Measurements from ENCODE around the gene CDC42SE2.

The CDC42SE2 gene, protein sequence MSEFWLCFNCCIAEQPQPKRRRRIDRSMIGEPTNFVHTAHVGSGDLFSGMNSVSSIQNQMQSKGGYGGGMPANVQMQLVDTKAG

DNA sequence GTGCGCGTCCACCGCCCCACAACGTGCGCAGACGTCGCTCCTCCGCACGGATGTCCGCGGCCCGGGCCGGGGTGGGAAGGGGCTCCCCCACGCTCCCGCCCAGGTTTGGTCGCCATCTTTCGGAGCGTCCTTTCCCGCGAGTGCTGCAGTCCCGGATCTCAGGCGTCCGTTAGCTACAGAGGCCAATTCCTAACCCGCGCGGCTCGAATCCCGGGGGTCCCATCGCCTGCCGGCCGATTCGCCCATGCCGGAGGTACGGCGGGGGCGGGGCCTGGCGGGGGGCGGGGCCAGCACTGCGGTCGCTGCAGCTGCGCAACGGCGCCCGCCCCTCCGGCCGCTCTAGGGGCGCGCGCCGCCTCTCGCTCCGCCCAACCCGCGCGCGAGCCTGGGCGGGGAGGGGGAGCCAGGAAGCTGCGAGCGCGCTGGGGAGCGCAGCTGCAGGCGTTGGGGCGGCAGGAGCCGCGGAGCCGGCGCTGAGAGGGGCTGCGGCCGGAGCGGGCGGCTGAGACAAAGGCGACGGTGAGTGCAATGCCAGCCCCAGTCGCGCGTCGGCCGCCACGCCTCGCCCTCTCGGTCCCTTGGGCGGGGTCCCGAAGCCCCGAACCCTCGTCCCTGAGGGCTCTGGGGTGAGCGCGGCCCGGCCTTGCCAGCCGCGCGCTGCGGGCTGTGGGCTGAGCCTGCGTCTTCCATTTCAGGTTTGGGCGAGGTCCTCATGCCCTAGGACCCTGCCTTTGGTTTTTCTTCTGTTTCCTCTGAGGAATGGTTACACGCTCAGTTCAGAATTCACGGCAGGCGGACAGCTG lies at the start of gene CDC42SE2:
TSS of gene CDC42SE2 (plus strand) at position 406 of the 803 bp plus-strand sequence. CDS start 95,441 bp downstream, outside the sequence.
- no peaks in the 10 kb centered on the region for H3K27me3 ChIP-seq (ENCODE audit: control insufficient read depth in 5 of 5, insufficient read depth in 4 of 5, low read length in 5 of 5)
- H3K4me1 ChIP-seq (ENCODE audit: control insufficient read depth in 5 of 5, insufficient read depth in 5 of 5, low read length in 5 of 5) = peaks cover 0 to 23% (median 21%) of the 10 kb centered on the region in 5 donors
- no peaks in the 10 kb centered on the region for H3K9me3 ChIP-seq (ENCODE audit: control insufficient read depth in 5 of 5, low read length in 5 of 5)
- peak within 1 kb of the TSS; percentile 90 to 97 (median 95) for H3K4me3 ChIP-seq (ENCODE audit: low read depth in 1 of 5, low read length in 5 of 5)
- peak within 1 kb of the TSS; percentile 70 for H3K27ac ChIP-seq (ENCODE audit: low read depth, low read length)
- H3K36me3 ChIP-seq (ENCODE audit: control insufficient read depth in 5 of 5, insufficient read depth in 5 of 5, low read length in 5 of 5) = no peaks in the 10 kb centered on the region
- peak within 1 kb of the TSS; percentile 63 to 94 (median 91) for H3K9ac ChIP-seq (ENCODE audit: low read length in 5 of 5)

- Histone ChIP-seq H3K4me3 (ENCODE audit: low read depth in 1 of 5, low read length in 5 of 5) (no peak overlapping the region), H3K27ac (ENCODE audit: low read depth, low read length) (no peak overlapping the region), H3K27me3 (ENCODE audit: control insufficient read depth in 5 of 5, insufficient read depth in 4 of 5, low read length in 5 of 5) (no peaks in the 10 kb centered on the region), H3K9ac (ENCODE audit: low read length in 5 of 5) (no peak overlapping the region), H3K9me3 (ENCODE audit: control insufficient read depth in 5 of 5, low read length in 5 of 5) (no peaks in the 10 kb centered on the region), H3K36me3 (ENCODE audit: control insufficient read depth in 5 of 5, insufficient read depth in 5 of 5, low read length in 5 of 5) (no peaks in the 10 kb centered on the region), H3K4me1 (ENCODE audit: control insufficient read depth in 5 of 5, insufficient read depth in 5 of 5, low read length in 5 of 5) (peaks cover 0 to 4% (median 0%) of the 10 kb centered on the region in 5 donors)
These were observed 49.1 kb upstream of the CDC42SE2 start for GRCh38 chr5:131214609-131215227.

DNA sequence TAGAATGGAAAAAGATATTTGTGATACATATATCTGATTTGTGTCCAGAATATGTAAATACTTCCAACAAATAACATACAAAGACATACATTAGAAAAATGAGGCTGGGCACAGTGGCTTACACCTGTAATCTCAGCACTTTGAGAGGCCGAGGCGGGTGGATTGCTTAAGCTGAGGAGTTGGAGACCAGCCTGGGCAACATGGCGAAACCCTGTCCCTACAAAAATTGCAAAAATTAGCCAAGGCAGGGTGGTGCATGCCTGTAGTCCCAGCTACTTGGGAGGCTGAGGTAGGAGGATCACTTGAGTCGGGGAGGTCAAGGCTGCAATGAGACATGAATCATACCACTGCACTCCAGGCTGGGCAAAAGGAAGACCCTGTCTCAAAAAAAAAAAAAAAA lies 46.1 kb upstream of the CDC42SE2 start:
- Histone ChIP-seq H3K27ac (ENCODE audit: low read depth, low read length) (no peak overlapping the region), H3K4me1 (ENCODE audit: control insufficient read depth in 5 of 5, insufficient read depth in 5 of 5, low read length in 5 of 5) (no peaks in the 10 kb centered on the region), H3K27me3 (ENCODE audit: control insufficient read depth in 5 of 5, insufficient read depth in 4 of 5, low read length in 5 of 5) (no peaks in the 10 kb centered on the region), H3K9me3 (ENCODE audit: control insufficient read depth in 5 of 5, low read length in 5 of 5) (no peaks in the 10 kb centered on the region), H3K36me3 (ENCODE audit: control insufficient read depth in 5 of 5, insufficient read depth in 5 of 5, low read length in 5 of 5) (no peaks in the 10 kb centered on the region), H3K9ac (ENCODE audit: low read length in 5 of 5) (no peak overlapping the region), H3K4me3 (ENCODE audit: low read depth in 1 of 5, low read length in 5 of 5) (no peak overlapping the region)

DNA sequence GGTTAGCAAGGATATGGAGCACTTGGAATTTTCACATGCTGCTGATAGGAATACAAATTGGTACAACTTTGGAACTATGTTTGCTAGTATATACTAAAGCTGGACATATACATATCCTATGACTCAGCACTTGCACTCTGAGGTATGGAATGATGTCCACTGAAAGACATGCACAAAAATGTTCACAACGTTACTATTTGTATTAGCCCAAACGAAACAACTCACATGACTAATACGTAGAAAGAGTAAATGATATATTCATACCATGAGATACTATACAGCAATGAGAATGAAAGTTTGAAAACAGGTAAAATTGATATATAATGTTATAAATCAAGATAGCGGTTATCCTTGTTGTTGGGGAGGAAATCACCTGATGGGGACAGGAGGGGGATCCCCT lies 45.5 kb upstream of the CDC42SE2 start:
- Histone ChIP-seq H3K27ac (ENCODE audit: low read depth, low read length) (no peak overlapping the region), H3K36me3 (ENCODE audit: control insufficient read depth in 5 of 5, insufficient read depth in 5 of 5, low read length in 5 of 5) (no peaks in the 10 kb centered on the region), H3K9me3 (ENCODE audit: control insufficient read depth in 5 of 5, low read length in 5 of 5) (no peaks in the 10 kb centered on the region), H3K9ac (ENCODE audit: low read length in 5 of 5) (no peak overlapping the region), H3K4me3 (ENCODE audit: low read depth in 1 of 5, low read length in 5 of 5) (no peak overlapping the region), H3K27me3 (ENCODE audit: control insufficient read depth in 5 of 5, insufficient read depth in 4 of 5, low read length in 5 of 5) (no peaks in the 10 kb centered on the region), H3K4me1 (ENCODE audit: control insufficient read depth in 5 of 5, insufficient read depth in 5 of 5, low read length in 5 of 5) (no peaks in the 10 kb centered on the region)

GRCh38 chr5:131220566-131220965 lies 43.3 kb upstream of the CDC42SE2 start:
- peaks cover 0 to 13% (median 0%) of the 10 kb centered on the region in 5 donors for H3K4me1 ChIP-seq (ENCODE audit: control insufficient read depth in 5 of 5, insufficient read depth in 5 of 5, low read length in 5 of 5)
- H3K27ac ChIP-seq (ENCODE audit: low read depth, low read length) = no peak overlapping the region

GRCh38 chr5:131221008-131221703 lies 42.7 kb upstream of the CDC42SE2 start:
- H3K36me3 ChIP-seq (ENCODE audit: control insufficient read depth in 5 of 5, insufficient read depth in 5 of 5, low read length in 5 of 5) = no peaks in the 10 kb centered on the region
- no peak overlapping the region for H3K9ac ChIP-seq (ENCODE audit: low read length in 5 of 5)
- H3K9me3 ChIP-seq (ENCODE audit: control insufficient read depth in 5 of 5, low read length in 5 of 5) = no peaks in the 10 kb centered on the region
- H3K4me1 ChIP-seq (ENCODE audit: control insufficient read depth in 5 of 5, insufficient read depth in 5 of 5, low read length in 5 of 5) = peaks cover 0 to 13% (median 0%) of the 10 kb centered on the region in 5 donors
- H3K4me3 ChIP-seq (ENCODE audit: low read depth in 1 of 5, low read length in 5 of 5) = no peak overlapping the region
- H3K27me3 ChIP-seq (ENCODE audit: control insufficient read depth in 5 of 5, insufficient read depth in 4 of 5, low read length in 5 of 5) = no peaks in the 10 kb centered on the region
- no peak overlapping the region for H3K27ac ChIP-seq (ENCODE audit: low read depth, low read length)

More at GRCh38 chr5:131220566-131220965, 43.3 kb upstream of the CDC42SE2 start:
- no peaks in the 10 kb centered on the region for H3K36me3 ChIP-seq (ENCODE audit: control insufficient read depth in 5 of 5, insufficient read depth in 5 of 5, low read length in 5 of 5)
- H3K9me3 ChIP-seq (ENCODE audit: control insufficient read depth in 5 of 5, low read length in 5 of 5) = no peaks in the 10 kb centered on the region
- H3K27me3 ChIP-seq (ENCODE audit: control insufficient read depth in 5 of 5, insufficient read depth in 4 of 5, low read length in 5 of 5) = no peaks in the 10 kb centered on the region
- no peak overlapping the region for H3K9ac ChIP-seq (ENCODE audit: low read length in 5 of 5)
- H3K4me3 ChIP-seq (ENCODE audit: low read depth in 1 of 5, low read length in 5 of 5) = no peak overlapping the region

DNA sequence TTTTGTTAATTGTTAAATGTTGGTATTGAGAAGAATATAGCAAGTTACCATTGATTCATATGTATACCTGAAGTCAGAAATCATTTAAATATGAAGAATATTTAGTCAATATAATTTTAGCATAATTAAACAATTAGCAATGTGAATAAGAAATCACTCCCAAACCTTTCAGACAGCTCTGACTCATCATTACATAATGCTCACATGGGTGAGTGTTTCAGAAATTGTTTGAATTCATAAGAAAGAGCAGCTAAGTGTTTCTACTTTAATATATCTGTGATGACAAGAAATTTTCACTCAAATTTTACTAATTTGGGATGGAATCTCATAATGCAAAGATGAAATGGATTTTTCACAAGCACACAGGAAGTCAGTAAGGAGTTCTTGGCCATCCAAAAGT lies 42.0 kb upstream of the CDC42SE2 start:
- Histone ChIP-seq H3K4me3 (ENCODE audit: low read depth in 1 of 5, low read length in 5 of 5) (no peak overlapping the region), H3K36me3 (ENCODE audit: control insufficient read depth in 5 of 5, insufficient read depth in 5 of 5, low read length in 5 of 5) (no peaks in the 10 kb centered on the region), H3K4me1 (ENCODE audit: control insufficient read depth in 5 of 5, insufficient read depth in 5 of 5, low read length in 5 of 5) (peaks cover 0 to 13% (median 0%) of the 10 kb centered on the region in 5 donors)

DNA sequence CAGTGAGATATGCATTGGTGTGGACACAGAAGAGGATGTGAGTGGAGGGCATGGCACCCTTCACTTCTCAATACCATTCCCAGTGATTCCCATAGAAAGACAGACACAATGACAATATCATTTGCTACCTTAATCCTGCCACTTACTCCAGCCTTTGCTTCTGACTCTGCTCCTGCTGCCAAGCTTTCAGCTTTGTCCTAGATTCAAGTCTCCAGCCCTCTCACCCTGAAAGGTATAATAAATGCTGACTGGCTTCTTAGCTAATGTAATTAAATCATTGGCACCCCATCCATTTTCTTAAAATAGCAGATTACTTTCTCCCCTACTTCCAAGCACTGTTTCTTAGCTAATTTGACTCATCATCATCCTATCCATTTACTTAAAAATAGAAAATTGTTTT lies 41.1 kb upstream of the CDC42SE2 start:
- H3K9ac ChIP-seq (ENCODE audit: low read length in 5 of 5) = no peak overlapping the region
- no peaks in the 10 kb centered on the region for H3K36me3 ChIP-seq (ENCODE audit: control insufficient read depth in 5 of 5, insufficient read depth in 5 of 5, low read length in 5 of 5)
- H3K9me3 ChIP-seq (ENCODE audit: control insufficient read depth in 5 of 5, low read length in 5 of 5) = no peaks in the 10 kb centered on the region
- no peak overlapping the region for H3K27ac ChIP-seq (ENCODE audit: low read depth, low read length)
- no peaks in the 10 kb centered on the region for H3K27me3 ChIP-seq (ENCODE audit: control insufficient read depth in 5 of 5, insufficient read depth in 4 of 5, low read length in 5 of 5)
- H3K4me1 ChIP-seq (ENCODE audit: control insufficient read depth in 5 of 5, insufficient read depth in 5 of 5, low read length in 5 of 5) = peaks cover 0 to 13% (median 0%) of the 10 kb centered on the region in 5 donors
- no peak overlapping the region for H3K4me3 ChIP-seq (ENCODE audit: low read depth in 1 of 5, low read length in 5 of 5)

More for the DNA sequence above, 42.0 kb upstream of the CDC42SE2 start:
- H3K9ac ChIP-seq (ENCODE audit: low read length in 5 of 5) = no peak overlapping the region
- no peaks in the 10 kb centered on the region for H3K27me3 ChIP-seq (ENCODE audit: control insufficient read depth in 5 of 5, insufficient read depth in 4 of 5, low read length in 5 of 5)
- no peak overlapping the region for H3K27ac ChIP-seq (ENCODE audit: low read depth, low read length)
- no peaks in the 10 kb centered on the region for H3K9me3 ChIP-seq (ENCODE audit: control insufficient read depth in 5 of 5, low read length in 5 of 5)

DNA sequence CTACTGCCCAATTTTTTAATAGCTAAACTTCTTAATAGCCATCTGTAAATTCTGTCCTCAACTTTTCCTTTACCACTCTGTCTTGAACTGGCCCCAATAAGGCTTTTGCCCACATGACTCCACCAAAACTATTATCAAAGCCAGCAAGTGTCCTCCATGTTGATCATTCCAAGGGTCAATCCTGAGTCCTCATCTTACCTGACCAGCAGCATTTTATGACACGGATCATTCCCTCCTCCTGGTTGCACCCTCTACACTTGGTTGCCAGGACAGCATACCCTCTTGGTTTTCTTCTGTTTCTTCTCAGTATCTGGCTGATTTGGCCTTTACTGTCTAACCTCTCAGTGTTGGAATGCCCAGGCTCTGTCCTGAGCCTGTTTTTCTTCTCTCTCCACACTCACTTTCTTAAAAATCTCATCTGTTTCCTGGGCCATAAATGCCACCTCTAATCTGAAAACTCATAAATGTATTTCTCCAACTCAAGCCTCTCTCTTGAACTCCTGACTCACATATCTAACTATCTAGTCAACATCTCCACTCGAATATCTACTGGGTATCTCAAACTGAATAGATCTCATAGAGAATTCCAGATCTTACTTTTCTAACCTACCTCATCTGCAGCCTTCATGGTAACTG lies 40.0 kb upstream of the CDC42SE2 start:
- Histone ChIP-seq H3K4me1 (ENCODE audit: control insufficient read depth in 5 of 5, insufficient read depth in 5 of 5, low read length in 5 of 5) (peaks cover 0 to 21% (median 9%) of the 10 kb centered on the region in 5 donors), H3K36me3 (ENCODE audit: control insufficient read depth in 5 of 5, insufficient read depth in 5 of 5, low read length in 5 of 5) (no peaks in the 10 kb centered on the region), H3K9ac (ENCODE audit: low read length in 5 of 5) (no peak overlapping the region), H3K27me3 (ENCODE audit: control insufficient read depth in 5 of 5, insufficient read depth in 4 of 5, low read length in 5 of 5) (no peaks in the 10 kb centered on the region), H3K4me3 (ENCODE audit: low read depth in 1 of 5, low read length in 5 of 5) (no peak overlapping the region), H3K27ac (ENCODE audit: low read depth, low read length) (no peak overlapping the region), H3K9me3 (ENCODE audit: control insufficient read depth in 5 of 5, low read length in 5 of 5) (no peaks in the 10 kb centered on the region)

Measured in subcutaneous abdominal adipose tissue (tissue), 5 donors.